Measurements from ENCODE around the gene VPS18.

VPS18 gene

GRCh38 chr15:40921949-40922607, 27.8 kb downstream of the VPS18 start:
- Histone ChIP-seq H3K79me2 (ENCODE audit: insufficient read depth, low read length) (no peaks in the 10 kb centered on the region), H2AFZ (ENCODE audit: low read length) (no peak overlapping the region), H3K9ac (ENCODE audit: low read length) (no peak overlapping the region), H3K4me1 (ENCODE audit: insufficient read depth, low read length, severe bottlenecking) (peaks cover 4% of the 10 kb centered on the region), H4K20me1 (ENCODE audit: insufficient read depth, low read length) (no peaks in the 10 kb centered on the region), H3K36me3 (ENCODE audit: insufficient read depth, low read length) (no peaks in the 10 kb centered on the region), H3K4me2 (ENCODE audit: low read length) (no peak overlapping the region), H3K9me3 (ENCODE audit: low read length) (no peaks in the 10 kb centered on the region), H3K4me3 (ENCODE audit: low read depth, low read length, poor library complexity, severe bottlenecking) (no peak overlapping the region), H3F3A (ENCODE audit: insufficient read depth, low read length) (no peaks in the 10 kb centered on the region), H3K27ac (ENCODE audit: low read depth, low read length, poor library complexity, severe bottlenecking) (no peak overlapping the region), H3K9me2 (ENCODE audit: low read depth, low read length) (no peaks in the 10 kb centered on the region), H3K27me3 (ENCODE audit: insufficient read depth, low read length) (peaks cover 6% of the 10 kb centered on the region)
- TF ChIP-seq EZH2 (IDR thresholded peaks at IDR 0.05; ENCODE audit: borderline replicate concordance, low read length) (no peak), CTCF (IDR thresholded peaks at IDR 0.05; ENCODE audit: low read length) (no peak)

- Histone ChIP-seq H3K79me2 (ENCODE audit: insufficient read depth, low read length) (no peaks in the 10 kb centered on the region), H3K27ac (ENCODE audit: low read depth, low read length, poor library complexity, severe bottlenecking) (no peak overlapping the region), H3K4me3 (ENCODE audit: low read depth, low read length, poor library complexity, severe bottlenecking) (no peak overlapping the region), H3K9me2 (ENCODE audit: low read depth, low read length) (no peaks in the 10 kb centered on the region), H3K4me2 (ENCODE audit: low read length) (no peak overlapping the region), H3K9ac (ENCODE audit: low read length) (no peak overlapping the region), H3F3A (ENCODE audit: insufficient read depth, low read length) (no peaks in the 10 kb centered on the region), H3K27me3 (ENCODE audit: insufficient read depth, low read length) (peaks cover 10% of the 10 kb centered on the region), H4K20me1 (ENCODE audit: insufficient read depth, low read length) (no peaks in the 10 kb centered on the region), H2AFZ (ENCODE audit: low read length) (no peak overlapping the region), H3K4me1 (ENCODE audit: insufficient read depth, low read length, severe bottlenecking) (peaks cover 7% of the 10 kb centered on the region), H3K36me3 (ENCODE audit: insufficient read depth, low read length) (no peaks in the 10 kb centered on the region), H3K9me3 (ENCODE audit: low read length) (no peaks in the 10 kb centered on the region)
- TF ChIP-seq EZH2 (IDR thresholded peaks at IDR 0.05; ENCODE audit: borderline replicate concordance, low read length) (no peak), CTCF (IDR thresholded peaks at IDR 0.05; ENCODE audit: low read length) (no peak)
These were observed 28.4 kb downstream of the VPS18 start for GRCh38 chr15:40922608-40923005.

- Histone ChIP-seq H2AFZ (ENCODE audit: low read length) (no peak overlapping the region), H3K27me3 (ENCODE audit: insufficient read depth, low read length) (peaks cover 10% of the 10 kb centered on the region), H3K9ac (ENCODE audit: low read length) (no peak overlapping the region), H3K79me2 (ENCODE audit: insufficient read depth, low read length) (no peaks in the 10 kb centered on the region), H3K27ac (ENCODE audit: low read depth, low read length, poor library complexity, severe bottlenecking) (no peak overlapping the region), H3F3A (ENCODE audit: insufficient read depth, low read length) (no peaks in the 10 kb centered on the region), H3K4me3 (ENCODE audit: low read depth, low read length, poor library complexity, severe bottlenecking) (no peak overlapping the region), H3K9me3 (ENCODE audit: low read length) (no peaks in the 10 kb centered on the region), H3K36me3 (ENCODE audit: insufficient read depth, low read length) (no peaks in the 10 kb centered on the region), H3K4me1 (ENCODE audit: insufficient read depth, low read length, severe bottlenecking) (peaks cover 17% of the 10 kb centered on the region), H3K9me2 (ENCODE audit: low read depth, low read length) (no peaks in the 10 kb centered on the region), H3K4me2 (ENCODE audit: low read length) (no peak overlapping the region), H4K20me1 (ENCODE audit: insufficient read depth, low read length) (no peaks in the 10 kb centered on the region)
- TF ChIP-seq EZH2 (IDR thresholded peaks at IDR 0.05; ENCODE audit: borderline replicate concordance, low read length) (no peak), CTCF (IDR thresholded peaks at IDR 0.05; ENCODE audit: low read length) (no peak)
These were observed 29.3 kb downstream of the VPS18 start for GRCh38 chr15:40923551-40923950.
